ENCODE data around the gene CAMK2A. TPM values are rescaled to one million over a fixed set of nuclear protein-coding genes. Genes with fewer than 3 reads are reported as not detected.

The CAMK2A gene
- polyA plus RNA-seq, 1 experiment, result 0.37 TPM

- POLR2A ChIA-PET, result interaction anchor here (0.6 kb wide), 1 partner anchor 80 kb away, joined by 3 read pairs; no protein-coding TSS in a partner anchor
- DNase-seq (ENCODE audit: low read depth, low spot score), result no peak
- no peak for TF ChIP-seq CTCF (IDR thresholded peaks at IDR 0.05; ENCODE audit: low read depth, low read length)
- H3K9me3 ChIP-seq (ENCODE audit: control insufficient read depth, insufficient read depth, low read length), result no peaks in the 10 kb centered on the region
- H3K4me3 ChIP-seq (ENCODE audit: low read depth, low read length), result no peak overlapping the region
- CTCF ChIA-PET, result interaction anchor here (0.8 kb wide), 1 partner anchor 42 kb away, joined by 5 read pairs; no protein-coding TSS in a partner anchor
- H3K27me3 ChIP-seq (ENCODE audit: control insufficient read depth, insufficient read depth, low read length), result no peaks in the 10 kb centered on the region
- no peak overlapping the region for H3K27ac ChIP-seq (ENCODE audit: low read depth, low read length)
Measured at GRCh38 chr5:150261231-150261630, 28.3 kb downstream of the CAMK2A start.

GRCh38 chr5:150258130-150258529, 31.4 kb downstream of the CAMK2A start:
- CTCF ChIA-PET, result no interaction called here
- Histone ChIP-seq H3K4me3 (ENCODE audit: low read depth, low read length) (no peak overlapping the region), H3K27ac (ENCODE audit: low read depth, low read length) (no peak overlapping the region), H3K27me3 (ENCODE audit: control insufficient read depth, insufficient read depth, low read length) (no peaks in the 10 kb centered on the region), H3K9me3 (ENCODE audit: control insufficient read depth, insufficient read depth, low read length) (no peaks in the 10 kb centered on the region)
- no peak for TF ChIP-seq CTCF (IDR thresholded peaks at IDR 0.05; ENCODE audit: low read depth, low read length)
- POLR2A ChIA-PET, result no interaction called here
- DNase-seq (ENCODE audit: low read depth, low spot score), result no peak

GRCh38 chr5:150257424-150257823, 32.1 kb downstream of the CAMK2A start:
- H3K4me3 ChIP-seq (ENCODE audit: low read depth, low read length), result no peak overlapping the region
- H3K27ac ChIP-seq (ENCODE audit: low read depth, low read length), result no peak overlapping the region
- no peaks in the 10 kb centered on the region for H3K9me3 ChIP-seq (ENCODE audit: control insufficient read depth, insufficient read depth, low read length)
- CTCF ChIA-PET, result no interaction called here
- DNase-seq (ENCODE audit: low read depth, low spot score), result no peak
- H3K27me3 ChIP-seq (ENCODE audit: control insufficient read depth, insufficient read depth, low read length), result no peaks in the 10 kb centered on the region
- POLR2A ChIA-PET, result no interaction called here
- TF ChIP-seq CTCF (IDR thresholded peaks at IDR 0.05; ENCODE audit: low read depth, low read length), result no peak

- no peak overlapping the region for H3K4me3 ChIP-seq (ENCODE audit: low read depth, low read length)
- no peak overlapping the region for H3K27ac ChIP-seq (ENCODE audit: low read depth, low read length)
- H3K27me3 ChIP-seq (ENCODE audit: control insufficient read depth, insufficient read depth, low read length), result no peaks in the 10 kb centered on the region
- H3K9me3 ChIP-seq (ENCODE audit: control insufficient read depth, insufficient read depth, low read length), result no peaks in the 10 kb centered on the region
- CTCF ChIA-PET, result interaction anchor here (0.6 to 1.1 kb wide), 2 partner anchors 98 to 105 kb away, joined by 3 to 7 read pairs; no protein-coding TSS in a partner anchor
- POLR2A ChIA-PET, result no interaction called here
- no peak for DNase-seq (ENCODE audit: low read depth, low spot score)
- TF ChIP-seq CTCF (IDR thresholded peaks at IDR 0.05; ENCODE audit: low read depth, low read length), result 0 out of 2 replicates have a peak, but pooled peaks have one; percentile 23
Measured at GRCh38 chr5:150256410-150257064, 33.0 kb downstream of the CAMK2A start.

- no peak for TF ChIP-seq CTCF (IDR thresholded peaks at IDR 0.05; ENCODE audit: low read depth, low read length)
- no peaks in the 10 kb centered on the region for H3K9me3 ChIP-seq (ENCODE audit: control insufficient read depth, insufficient read depth, low read length)
- H3K27me3 ChIP-seq (ENCODE audit: control insufficient read depth, insufficient read depth, low read length), result no peaks in the 10 kb centered on the region
- DNase-seq (ENCODE audit: low read depth, low spot score), result no peak
- ChIA-PET CTCF (interaction anchor here (0.6 to 1.1 kb wide), 2 partner anchors 98 to 104 kb away, joined by 3 to 7 read pairs; no protein-coding TSS in a partner anchor), POLR2A (no interaction called here)
- no peak overlapping the region for H3K4me3 ChIP-seq (ENCODE audit: low read depth, low read length)
- H3K27ac ChIP-seq (ENCODE audit: low read depth, low read length), result no peak overlapping the region
Measured at GRCh38 chr5:150255659-150256409, 33.7 kb downstream of the CAMK2A start.

Data from AG04450 (cell line).